T-helper 2 cell treated with Interferon-gamma antibody and Interleukin-4, amounts not matched to agents 100 ng/mL and 5 ng/mL, for 36 hours (primary cell): ENCODE results near the gene SGIP1. TPM values are rescaled to one million over a fixed set of nuclear protein-coding genes. Genes with fewer than 3 reads are reported as not detected.

Experiments
- intact Hi-C: fragments of 100-400 bp; cut with micrococcal nuclease; formaldehyde crosslinking; loops from one replicate; pipeline ENCODE4 v1.15.1; 2023
- total RNA-seq: library from RNA; stranded (reverse); gene quantifications from 2 replicates; pipeline ENCODE4 v1.2.3, GENCODE V29; 2022

Gene SGIP1
- total RNA-seq, 1 donor from 2014 or later: not detected

DNA sequence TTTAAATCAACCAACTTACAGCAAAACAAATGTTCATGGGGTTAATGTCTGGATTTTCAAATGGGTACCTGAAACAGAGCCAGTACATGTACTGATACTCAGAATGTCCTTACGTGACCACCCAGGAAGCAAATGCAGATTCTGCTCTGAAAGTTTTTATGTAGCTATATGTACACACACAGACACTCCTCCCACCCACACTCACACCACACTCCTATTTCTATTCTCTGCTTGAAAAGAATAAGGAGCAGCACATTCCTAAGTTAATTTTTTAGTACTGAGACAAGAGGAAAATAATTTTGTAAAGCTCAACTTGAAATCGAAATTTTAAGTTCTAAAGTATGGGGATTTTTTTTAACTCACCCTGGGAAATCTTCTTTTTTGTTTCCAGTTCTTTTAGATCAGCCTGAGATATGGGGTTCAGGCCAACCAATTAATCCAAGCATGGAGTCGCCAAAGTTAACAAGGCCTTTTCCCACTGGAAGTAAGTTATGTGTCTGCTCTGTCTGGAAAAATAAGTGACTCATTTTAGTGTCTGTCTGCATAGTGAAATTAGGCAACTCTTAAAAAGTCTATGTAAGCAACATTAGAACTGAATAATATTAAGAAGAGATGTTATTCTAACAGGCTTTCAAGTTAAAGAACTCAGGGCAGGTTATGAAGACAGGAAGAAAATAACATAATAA lies 142.8 kb downstream of the SGIP1 start:
- intact Hi-C loops: no loop called here

DNA sequence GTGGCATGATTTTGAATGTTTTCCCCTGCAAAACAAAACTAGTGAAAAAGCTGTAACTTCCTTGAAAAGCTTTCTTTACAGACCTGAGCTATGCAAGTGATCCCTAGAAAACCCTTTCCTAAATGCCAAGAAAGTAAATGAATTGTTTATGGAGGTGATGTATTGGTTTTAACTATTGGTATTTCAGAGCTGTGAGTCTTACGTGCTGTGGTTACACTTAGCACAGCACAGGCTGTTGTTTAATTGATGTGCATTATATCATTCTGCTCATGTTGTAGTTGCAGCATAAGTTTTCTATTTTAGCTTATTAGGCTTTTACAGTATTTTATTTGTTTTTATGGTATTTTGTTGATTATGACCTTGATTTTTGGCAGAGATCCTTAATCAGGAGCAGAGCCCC lies 144.2 kb downstream of the SGIP1 start:
- intact Hi-C loops: no loop called here

- intact Hi-C loops: no loop called here
Observed at GRCh38 chr1:66679140-66679539, 145.2 kb downstream of the SGIP1 start.

GRCh38 chr1:66681686-66682085 lies 147.7 kb downstream of the SGIP1 start:
- intact Hi-C loops: no loop called here

DNA sequence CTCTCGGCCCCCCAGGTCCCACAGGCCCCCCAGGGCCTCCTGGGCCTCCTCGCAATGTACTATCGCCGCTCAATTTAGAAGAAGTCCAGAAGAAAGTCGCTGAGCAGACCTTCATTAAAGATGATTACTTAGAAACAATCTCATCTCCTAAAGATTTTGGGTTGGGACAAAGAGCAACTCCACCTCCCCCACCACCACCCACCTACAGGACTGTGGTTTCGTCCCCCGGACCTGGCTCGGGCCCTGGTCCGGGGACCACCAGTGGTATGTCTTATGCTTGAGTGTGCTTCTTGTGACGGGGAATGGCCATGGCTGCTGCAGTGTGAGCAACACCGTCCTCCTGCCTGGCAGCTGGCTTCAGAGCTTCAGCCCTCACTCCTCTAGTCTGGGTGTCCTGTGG lies 148.2 kb downstream of the SGIP1 start:
- intact Hi-C loops: no loop called here

GRCh38 chr1:66684353-66684752 lies 150.4 kb downstream of the SGIP1 start:
- intact Hi-C loops: no loop called here

DNA sequence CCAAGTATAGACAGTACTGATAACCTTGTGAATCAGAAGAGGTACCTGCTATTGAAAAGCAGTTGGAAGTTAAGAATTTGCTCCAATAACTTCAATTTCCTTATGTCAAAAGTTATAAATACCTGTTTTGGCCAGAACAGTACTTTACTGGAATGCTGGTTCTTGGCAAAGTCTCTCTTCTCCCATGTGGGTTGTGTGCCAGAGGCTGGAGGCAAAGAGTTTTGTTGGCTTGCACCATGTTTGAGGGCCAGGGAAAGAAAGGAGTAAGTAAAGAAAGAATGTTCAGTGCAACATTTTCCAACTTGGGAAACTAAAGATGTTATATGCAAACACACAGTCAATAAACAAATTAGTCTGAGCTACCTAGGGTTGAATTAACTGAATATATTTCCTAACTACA lies 151.3 kb downstream of the SGIP1 start:
- intact Hi-C loops: no loop called here

GRCh38 chr1:66685670-66686069 lies 151.7 kb downstream of the SGIP1 start:
- intact Hi-C loops: no loop called here

- intact Hi-C loops: no loop called here
Observed at GRCh38 chr1:66686406-66686805, 152.5 kb downstream of the SGIP1 start.

DNA sequence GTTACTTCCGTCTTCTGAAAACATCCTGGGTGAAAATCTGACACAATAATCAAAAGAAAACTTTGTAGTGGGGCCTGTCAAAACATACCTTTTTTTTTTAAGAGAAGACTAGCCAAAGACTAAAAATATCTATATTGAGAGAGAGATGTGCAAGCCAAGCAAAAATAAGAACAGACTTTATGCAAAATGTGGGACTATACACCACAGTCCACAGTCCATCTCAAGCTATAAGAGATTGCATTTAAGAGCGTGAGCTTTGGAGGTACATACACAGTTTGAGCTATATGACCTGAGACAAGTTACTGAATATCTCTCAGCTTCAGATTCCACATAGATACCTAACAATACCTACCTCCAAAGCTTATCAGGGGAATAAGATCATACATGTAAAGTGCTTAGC lies 153.4 kb downstream of the SGIP1 start:
- intact Hi-C loops: no loop called here

DNA sequence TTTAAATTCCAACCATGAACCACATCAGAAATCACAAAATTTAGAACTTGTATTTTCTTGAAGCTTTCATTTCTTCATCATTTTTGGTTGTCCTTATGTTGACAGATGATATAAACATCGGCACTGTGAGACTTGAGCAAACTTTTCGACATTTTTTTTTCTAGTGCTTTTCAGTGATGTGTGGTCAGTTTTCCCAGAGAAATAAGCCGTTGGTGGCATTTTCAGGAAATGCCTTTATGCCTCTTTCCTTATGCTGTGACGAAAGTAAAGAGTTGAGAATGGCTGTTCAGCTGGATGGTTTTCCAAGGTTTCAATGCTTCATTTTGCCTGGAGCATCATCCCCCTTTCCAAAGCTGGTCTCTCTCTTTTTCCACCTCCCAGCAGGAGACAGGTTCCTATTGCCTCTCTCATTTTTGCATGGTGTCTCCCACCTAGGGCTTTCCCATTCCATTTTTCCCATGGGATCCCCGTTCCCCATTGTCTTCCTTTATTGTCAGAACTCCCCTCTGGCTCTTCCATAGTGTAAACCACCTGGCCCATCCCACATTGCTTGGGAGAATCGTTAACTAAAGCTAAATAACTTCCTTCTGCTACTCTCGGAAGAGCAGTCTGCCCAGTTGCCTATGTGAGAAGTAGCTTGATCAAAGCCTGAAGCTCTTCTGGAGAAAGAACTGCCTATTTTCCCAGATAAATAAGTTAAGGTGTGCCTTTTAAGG lies 156.9 kb downstream of the SGIP1 start:
- intact Hi-C loops: no loop called here

GRCh38 chr1:66692681-66693080 lies 158.7 kb downstream of the SGIP1 start:
- intact Hi-C loops: no loop called here

- intact Hi-C loops: no loop called here
Observed at GRCh38 chr1:66693856-66694255, 159.9 kb downstream of the SGIP1 start.

DNA sequence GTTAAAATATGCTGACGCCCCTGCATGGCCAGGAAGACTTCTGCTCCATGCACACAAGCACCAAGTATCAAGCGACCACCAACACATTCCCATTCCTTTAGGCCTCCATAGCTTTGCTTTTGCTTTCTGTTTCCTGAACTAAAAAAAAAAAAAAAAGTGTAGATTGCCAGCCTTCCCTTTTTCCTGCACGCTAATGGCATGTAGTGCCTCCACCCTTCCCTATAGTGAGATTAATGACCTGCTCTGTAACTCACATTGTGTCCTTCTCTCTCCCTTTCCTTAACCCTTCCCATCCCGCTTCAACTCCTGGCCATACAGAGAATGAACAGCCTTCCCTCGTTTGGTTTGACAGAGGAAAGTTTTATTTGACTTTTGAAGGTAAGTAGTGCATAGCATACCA lies 161.2 kb downstream of the SGIP1 start:
- intact Hi-C loops: no loop called here

DNA sequence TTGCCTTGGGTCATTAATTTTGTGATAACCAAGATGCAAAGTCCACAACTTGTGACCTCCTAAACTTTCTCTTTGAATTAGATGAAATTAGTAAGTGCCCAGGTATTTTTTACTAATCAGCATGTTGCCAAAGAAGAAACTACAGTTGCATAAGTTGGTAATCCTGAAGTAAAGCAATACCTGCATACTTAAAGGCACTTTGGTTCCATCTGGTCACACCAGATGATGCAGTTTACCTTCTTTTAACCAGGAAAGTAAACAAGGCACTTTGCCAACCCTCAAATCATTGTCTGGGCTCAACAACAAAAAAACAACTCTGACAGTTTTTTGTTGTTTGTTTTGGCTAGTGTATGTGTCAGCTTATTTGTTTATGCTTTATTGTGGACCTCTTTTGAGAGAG lies 162.8 kb downstream of the SGIP1 start:
- intact Hi-C loops: no loop called here

DNA sequence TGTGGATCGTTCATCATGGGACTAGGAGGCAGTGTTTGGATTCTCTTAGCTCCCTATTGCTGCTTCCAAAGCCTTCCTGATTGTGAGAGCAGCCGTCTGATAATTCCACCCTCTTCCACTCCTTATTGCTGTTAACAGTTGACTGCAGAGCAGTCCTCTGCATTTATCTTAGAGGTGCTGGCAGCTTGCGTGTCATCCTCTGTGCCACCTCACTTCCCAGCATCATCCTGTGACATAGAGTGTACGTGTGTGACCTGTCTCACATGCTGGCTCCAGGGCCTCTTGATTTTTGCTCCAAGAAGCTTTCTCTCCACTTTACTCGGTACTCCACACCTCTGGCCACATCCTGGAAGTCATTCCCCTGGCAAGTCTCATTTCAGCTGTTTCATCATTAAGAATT lies 165.3 kb downstream of the SGIP1 start:
- intact Hi-C loops: no loop called here

DNA sequence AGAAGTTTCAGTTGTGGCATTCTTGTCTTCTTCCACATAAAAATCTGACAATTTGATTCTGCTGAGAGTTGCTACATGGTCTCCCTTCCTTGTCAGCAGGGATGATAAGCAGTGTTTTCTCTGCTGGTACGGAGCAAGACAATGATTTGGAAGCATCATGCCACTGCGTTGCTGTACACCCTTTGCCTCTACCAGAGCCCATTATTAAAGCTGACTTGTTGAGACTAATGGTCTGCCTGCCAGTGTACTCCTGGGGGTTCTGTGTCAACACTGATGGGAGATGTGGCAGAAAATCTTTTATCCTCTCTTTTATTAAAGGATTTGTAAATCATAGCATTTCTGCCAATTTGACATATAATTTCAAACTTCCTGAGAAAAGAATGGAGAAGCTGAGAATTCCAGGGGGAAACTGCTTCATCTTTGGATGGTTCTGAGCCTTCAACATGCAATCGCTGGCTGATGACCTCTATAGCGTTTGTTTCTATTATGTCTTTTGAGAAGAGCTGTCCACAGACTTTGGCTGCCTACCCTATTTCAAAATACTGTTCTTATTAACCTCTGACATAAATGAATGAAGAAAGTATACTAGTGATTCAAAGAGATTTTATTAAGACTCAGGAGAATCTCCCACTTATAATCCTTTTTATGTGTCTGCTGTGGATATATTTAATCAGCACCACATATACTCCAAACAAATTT lies 170.4 kb downstream of the SGIP1 start:
- intact Hi-C loops: no loop called here

- intact Hi-C loops: no loop called here
Observed at GRCh38 chr1:66705110-66705509, 171.2 kb downstream of the SGIP1 start.

DNA sequence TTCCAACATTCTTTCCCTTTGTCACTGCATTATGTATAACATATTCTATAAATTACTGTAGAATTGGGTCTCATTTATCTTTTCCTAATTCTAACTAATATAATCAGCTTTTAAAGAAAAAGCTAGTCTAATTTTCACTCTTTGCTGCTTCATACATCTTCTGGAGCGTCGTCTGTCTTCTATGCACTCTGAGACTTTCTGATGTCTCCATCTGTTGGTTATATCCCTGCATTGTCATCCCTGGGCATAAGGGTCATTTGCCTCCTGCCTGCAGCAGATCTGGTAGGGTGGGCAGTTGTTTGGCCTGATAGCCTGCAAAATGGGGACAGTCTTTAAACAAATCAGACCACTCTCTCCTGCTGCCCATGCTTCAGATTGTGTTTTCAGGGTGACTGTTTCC lies 177.5 kb downstream of the SGIP1 start:
- intact Hi-C loops: no loop called here

DNA sequence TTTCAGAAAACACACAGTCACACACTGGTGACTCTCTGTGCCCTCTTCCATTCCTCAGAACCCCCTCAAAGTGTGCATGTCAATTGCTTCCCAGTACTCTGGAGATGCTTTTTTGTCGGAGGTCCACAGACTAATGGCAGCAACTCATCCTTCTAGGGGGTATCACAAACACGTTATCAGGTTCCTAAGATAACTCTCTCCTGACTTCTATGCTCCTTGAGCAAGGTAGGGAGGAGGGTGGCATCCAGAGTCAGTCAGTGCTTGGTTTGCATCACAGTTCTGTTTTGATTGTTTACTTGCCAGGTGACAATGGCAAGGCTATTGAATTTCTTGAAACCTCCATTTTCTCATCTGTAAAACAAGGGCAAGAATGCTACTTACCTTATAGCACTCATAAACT lies 178.9 kb downstream of the SGIP1 start:
- intact Hi-C loops: no loop called here

DNA sequence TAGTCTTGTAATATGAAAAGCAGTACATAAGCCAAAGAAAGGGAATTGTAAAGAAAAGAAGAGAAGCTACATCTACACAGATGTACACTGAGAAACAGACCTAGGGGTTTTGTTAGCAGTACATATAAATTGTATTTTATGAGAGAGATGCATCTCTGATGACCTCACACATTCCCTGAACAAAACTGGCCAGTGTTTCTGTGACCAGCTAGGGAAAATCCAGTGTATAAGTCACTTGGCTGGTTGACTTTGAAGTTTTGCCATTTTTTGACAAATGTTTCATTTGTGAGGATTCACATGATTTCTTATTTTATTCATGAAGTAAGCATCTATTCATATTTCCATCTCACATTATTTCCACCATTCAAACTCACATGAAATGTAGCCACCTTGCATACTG lies 190.0 kb downstream of the SGIP1 start:
- intact Hi-C loops: loop anchor here (10.0 kb wide), 1 partner anchor 469 kb away; no protein-coding TSS in a partner anchor

- intact Hi-C loops: loop anchor here (5.0 to 10.0 kb wide), 2 partner anchors 471 to 769 kb away; no protein-coding TSS in a partner anchor
Observed at GRCh38 chr1:66725885-66726665, 192.1 kb downstream of the SGIP1 start.
